ENCODE results near the gene TYW3.

TYW3 gene, protein sequence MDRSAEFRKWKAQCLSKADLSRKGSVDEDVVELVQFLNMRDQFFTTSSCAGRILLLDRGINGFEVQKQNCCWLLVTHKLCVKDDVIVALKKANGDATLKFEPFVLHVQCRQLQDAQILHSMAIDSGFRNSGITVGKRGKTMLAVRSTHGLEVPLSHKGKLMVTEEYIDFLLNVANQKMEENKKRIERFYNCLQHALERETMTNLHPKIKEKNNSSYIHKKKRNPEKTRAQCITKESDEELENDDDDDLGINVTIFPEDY

DNA sequence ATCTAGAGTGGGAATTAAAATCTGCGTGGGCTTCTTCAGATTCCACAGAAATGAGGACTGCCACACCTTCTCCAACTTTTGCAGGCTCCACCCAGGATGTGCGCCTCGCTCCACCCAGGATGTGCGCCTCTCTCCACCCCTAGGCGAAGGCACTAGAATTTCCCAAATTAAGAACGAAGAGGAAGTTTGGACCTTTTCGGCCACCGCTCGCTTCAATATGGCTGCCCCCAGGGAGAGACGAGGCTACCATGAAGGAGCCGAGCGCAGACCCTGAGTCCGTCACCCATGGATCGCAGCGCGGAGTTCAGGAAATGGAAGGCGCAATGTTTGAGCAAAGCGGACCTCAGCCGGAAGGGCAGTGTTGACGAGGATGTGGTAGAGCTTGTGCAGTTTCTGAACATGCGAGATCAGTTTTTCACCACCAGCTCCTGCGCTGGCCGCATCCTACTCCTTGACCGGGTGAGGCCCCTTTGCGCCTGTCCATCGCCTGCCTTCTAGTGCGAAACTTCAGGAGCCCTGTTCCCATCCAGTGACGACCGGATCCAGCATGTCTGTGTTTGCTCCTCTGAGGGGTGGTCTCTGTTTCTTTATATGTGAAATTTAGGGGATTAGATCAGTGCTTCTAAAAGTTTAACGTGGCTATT, at the start of gene TYW3, which contains the start of gene CRYZ:
TSS of gene TYW3 (plus strand) at position 193 of the 644 bp plus-strand sequence. CDS start at position 286, 93 bp downstream.
TSS of gene CRYZ (minus strand) at position 91 of the 644 bp plus-strand sequence. CDS start 8,229 bp downstream, outside the sequence.
- DNase-seq, result peak; percentile 90
- Histone ChIP-seq H3K27me3 (ENCODE audit: insufficient read depth, low read depth, severe bottlenecking) (no peaks in the 10 kb centered on the region), H3K27ac (peak within 1 kb of the TSS; percentile 86), H3K4me3 (ENCODE audit: low read depth, low read length) (peak within 1 kb of the TSS; percentile 95), H3K9me3 (ENCODE audit: severe bottlenecking) (no peaks in the 10 kb centered on the region), H3K36me3 (peaks cover 10% of the 10 kb centered on the region)
- TF ChIP-seq, protein P1, sequence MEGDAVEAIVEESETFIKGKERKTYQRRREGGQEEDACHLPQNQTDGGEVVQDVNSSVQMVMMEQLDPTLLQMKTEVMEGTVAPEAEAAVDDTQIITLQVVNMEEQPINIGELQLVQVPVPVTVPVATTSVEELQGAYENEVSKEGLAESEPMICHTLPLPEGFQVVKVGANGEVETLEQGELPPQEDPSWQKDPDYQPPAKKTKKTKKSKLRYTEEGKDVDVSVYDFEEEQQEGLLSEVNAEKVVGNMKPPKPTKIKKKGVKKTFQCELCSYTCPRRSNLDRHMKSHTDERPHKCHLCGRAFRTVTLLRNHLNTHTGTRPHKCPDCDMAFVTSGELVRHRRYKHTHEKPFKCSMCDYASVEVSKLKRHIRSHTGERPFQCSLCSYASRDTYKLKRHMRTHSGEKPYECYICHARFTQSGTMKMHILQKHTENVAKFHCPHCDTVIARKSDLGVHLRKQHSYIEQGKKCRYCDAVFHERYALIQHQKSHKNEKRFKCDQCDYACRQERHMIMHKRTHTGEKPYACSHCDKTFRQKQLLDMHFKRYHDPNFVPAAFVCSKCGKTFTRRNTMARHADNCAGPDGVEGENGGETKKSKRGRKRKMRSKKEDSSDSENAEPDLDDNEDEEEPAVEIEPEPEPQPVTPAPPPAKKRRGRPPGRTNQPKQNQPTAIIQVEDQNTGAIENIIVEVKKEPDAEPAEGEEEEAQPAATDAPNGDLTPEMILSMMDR (IDR thresholded peaks at IDR 0.05; ENCODE audit: low read depth, low read length), result no peak

DNA sequence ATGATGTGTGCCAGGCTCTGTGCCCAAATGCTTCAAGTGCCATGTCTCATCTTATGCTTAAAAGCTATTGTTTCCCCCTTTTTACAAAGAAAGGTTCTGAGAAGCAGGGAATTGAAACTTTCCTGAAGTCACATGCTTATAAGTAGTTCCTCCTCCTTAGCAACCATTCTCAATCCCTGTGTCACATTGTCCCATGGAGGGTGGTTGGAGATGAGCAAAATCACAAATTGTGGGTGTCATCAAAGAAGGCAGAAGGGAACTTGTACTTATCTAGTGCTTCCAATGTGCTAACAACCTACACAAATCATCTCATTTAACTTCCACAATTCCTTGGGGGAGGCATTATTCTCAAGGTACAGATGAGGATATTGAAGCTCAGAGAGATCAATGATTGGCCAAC, 49.3 kb upstream of the TYW3 start:
- DNase-seq, result no peak
- no peak overlapping the region for H3K27ac ChIP-seq
- no peaks in the 10 kb centered on the region for H3K36me3 ChIP-seq

DNA sequence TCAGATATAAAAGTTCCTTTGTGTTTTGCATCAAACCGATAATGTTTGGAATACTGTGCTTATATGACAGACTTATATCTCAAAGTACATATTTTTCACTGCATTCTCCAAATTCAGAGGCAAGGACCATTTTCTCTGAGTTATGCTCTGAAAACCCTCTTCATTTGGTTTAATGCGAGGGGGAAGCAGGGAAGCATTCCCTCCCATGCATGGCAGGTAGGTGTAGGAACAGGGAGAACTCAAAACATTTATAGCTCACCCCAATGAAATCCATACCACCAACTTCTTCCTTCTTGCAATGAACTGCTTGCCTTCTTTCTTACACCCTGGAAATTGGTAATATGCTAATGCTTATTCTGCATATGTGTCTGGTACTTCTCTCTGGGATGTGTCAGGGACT, 48.7 kb upstream of the TYW3 start:
- TF ChIP-seq, protein P1 (IDR thresholded peaks at IDR 0.05; ENCODE audit: low read depth, low read length), result no peak
- Histone ChIP-seq H3K36me3 (no peaks in the 10 kb centered on the region), H3K27me3 (ENCODE audit: insufficient read depth, low read depth, severe bottlenecking) (no peaks in the 10 kb centered on the region), H3K9me3 (ENCODE audit: severe bottlenecking) (peaks cover 2% of the 10 kb centered on the region), H3K4me3 (ENCODE audit: low read depth, low read length) (no peak overlapping the region), H3K27ac (no peak overlapping the region)
- no peak for DNase-seq

More for the DNA sequence above, 49.3 kb upstream of the TYW3 start:
- Histone ChIP-seq H3K9me3 (ENCODE audit: severe bottlenecking) (peaks cover 2% of the 10 kb centered on the region), H3K4me3 (ENCODE audit: low read depth, low read length) (no peak overlapping the region), H3K27me3 (ENCODE audit: insufficient read depth, low read depth, severe bottlenecking) (no peaks in the 10 kb centered on the region)
- TF ChIP-seq, protein P1 (IDR thresholded peaks at IDR 0.05; ENCODE audit: low read depth, low read length), result no peak

DNA sequence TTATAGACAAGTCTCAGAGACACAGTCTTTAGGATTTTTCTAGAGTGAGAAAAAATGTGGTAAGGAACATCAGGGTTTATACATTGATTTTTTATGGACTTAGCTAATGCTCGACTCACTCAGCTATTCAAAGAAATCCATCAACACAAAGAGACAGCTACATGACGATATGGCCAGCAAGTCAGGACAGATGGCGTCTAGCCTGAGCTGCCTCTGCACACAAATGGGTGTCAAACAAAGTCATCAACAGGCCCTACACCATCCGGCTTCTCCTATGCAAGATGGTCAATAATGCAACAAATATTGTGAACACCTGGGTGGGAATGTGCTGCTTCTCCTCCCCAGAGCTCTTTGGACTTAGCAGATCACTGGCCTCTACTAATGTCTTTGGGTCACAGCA, 46.0 kb upstream of the TYW3 start:
- peak; percentile 50 for DNase-seq
- TF ChIP-seq, protein P1 (IDR thresholded peaks at IDR 0.05; ENCODE audit: low read depth, low read length), result no peak
- H3K9me3 ChIP-seq (ENCODE audit: severe bottlenecking), result no peaks in the 10 kb centered on the region

DNA sequence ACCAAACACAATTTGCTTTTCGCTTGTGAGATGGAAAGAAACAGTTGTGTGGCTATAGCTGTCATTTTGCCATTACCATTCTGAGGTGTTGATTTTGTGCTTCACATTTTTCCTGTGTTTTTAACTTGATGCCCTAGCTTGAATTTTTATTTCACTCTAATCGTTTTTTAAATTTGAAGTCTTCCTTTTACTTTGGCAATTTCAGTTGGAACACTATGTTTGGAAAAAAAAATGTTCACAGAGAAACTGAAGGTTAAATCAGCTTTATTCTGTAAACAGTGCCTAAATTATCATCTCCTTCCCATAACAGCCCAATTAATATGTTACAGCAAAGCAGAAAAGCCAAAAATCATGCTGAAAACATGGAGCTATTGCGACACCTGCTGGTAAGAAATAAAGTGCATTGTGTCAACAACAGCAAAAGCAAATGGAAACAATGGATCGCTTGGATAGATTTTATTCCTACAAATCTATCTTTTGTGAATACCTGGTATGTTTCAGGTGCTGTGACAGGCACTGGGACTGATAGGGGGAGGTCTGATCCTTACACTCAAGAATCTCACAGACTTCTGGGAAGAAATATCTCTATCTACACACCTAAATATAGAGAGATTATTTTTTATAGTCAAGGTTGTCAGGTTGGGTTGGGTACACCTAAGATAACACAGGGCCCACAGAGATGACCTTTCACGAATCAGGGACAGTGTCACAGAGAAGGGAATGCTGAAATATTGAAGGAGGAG, 43.2 kb upstream of the TYW3 start:
- TF ChIP-seq, protein P1 (IDR thresholded peaks at IDR 0.05; ENCODE audit: low read depth, low read length), result peak; percentile 62
- Histone ChIP-seq H3K27me3 (ENCODE audit: insufficient read depth, low read depth, severe bottlenecking) (no peaks in the 10 kb centered on the region), H3K9me3 (ENCODE audit: severe bottlenecking) (no peaks in the 10 kb centered on the region), H3K36me3 (no peaks in the 10 kb centered on the region), H3K27ac (peak overlapping the region; percentile 19; the same call in 1 of the 2 replicates), H3K4me3 (ENCODE audit: low read depth, low read length) (no peak overlapping the region)
- peak; percentile 44 for DNase-seq

More for the DNA sequence above, 46.0 kb upstream of the TYW3 start:
- H3K36me3 ChIP-seq, result no peaks in the 10 kb centered on the region
- H3K4me3 ChIP-seq (ENCODE audit: low read depth, low read length), result no peak overlapping the region
- no peaks in the 10 kb centered on the region for H3K27me3 ChIP-seq (ENCODE audit: insufficient read depth, low read depth, severe bottlenecking)
- peak overlapping the region; percentile 12 for H3K27ac ChIP-seq

All from WERI-Rb-1 (cell line).